ENCODE measurements around the gene KITLG. TPM values are rescaled to one million over a fixed set of nuclear protein-coding genes. Genes with fewer than 3 reads are reported as not detected.

The KITLG gene
- total RNA-seq, result 11.4 and 13.8 TPM in 2 replicates

GRCh38 chr12:88580051-88580871 is at the start of gene KITLG:
Gene KITLG (minus strand): TSS chr12:88580471. CDS start chr12:88580278, 193 bp downstream.

All from cardiac ventricle fibroblast (primary cell).